NCI-H2029 (cell line): Measurements from ENCODE around the gene HHAT.
A peak's percentile ranks its signal among the peaks of the same experiment; 100 is the strongest.

Experiments
- DNase-seq: peaks from one replicate; lab custom pipeline; 2025; lab: John Stamatoyannopoulos, UW

The HHAT gene

GRCh38 chr1:210359255-210359654 lies 30.6 kb downstream of the HHAT start:
- no peak for DNase-seq

- no peak for DNase-seq
Measured at GRCh38 chr1:210360852-210361477, 32.3 kb downstream of the HHAT start.

- no peak for DNase-seq
Measured at GRCh38 chr1:210361665-210362064, 33.0 kb downstream of the HHAT start.

- DNase-seq, result no peak
Measured at GRCh38 chr1:210362526-210362925, 33.8 kb downstream of the HHAT start.

- DNase-seq, result no peak
Measured at GRCh38 chr1:210363119-210363518, 34.4 kb downstream of the HHAT start.

- DNase-seq, result no peak
Measured at GRCh38 chr1:210364479-210364878, 35.8 kb downstream of the HHAT start.

- no peak for DNase-seq
Measured at GRCh38 chr1:210366767-210367166, 38.1 kb downstream of the HHAT start.

GRCh38 chr1:210367566-210367965 lies 38.9 kb downstream of the HHAT start:
- no peak for DNase-seq

GRCh38 chr1:210369425-210369824 lies 40.7 kb downstream of the HHAT start:
- DNase-seq, result no peak

- DNase-seq, result no peak
Measured at GRCh38 chr1:210371916-210372315, 43.2 kb downstream of the HHAT start.

GRCh38 chr1:210372491-210372890 lies 43.8 kb downstream of the HHAT start:
- DNase-seq, result no peak

- no peak for DNase-seq
Measured at GRCh38 chr1:210372931-210373627, 44.4 kb downstream of the HHAT start.

GRCh38 chr1:210373628-210373877 lies 44.9 kb downstream of the HHAT start:
- no peak for DNase-seq

- DNase-seq, result peak; percentile 30
Measured at GRCh38 chr1:210373878-210374599, 45.3 kb downstream of the HHAT start.

GRCh38 chr1:210374600-210374953 lies 45.9 kb downstream of the HHAT start:
- no peak for DNase-seq

- DNase-seq, result no peak
Measured at GRCh38 chr1:210376836-210377372, 48.2 kb downstream of the HHAT start.

- no peak for DNase-seq
Measured at GRCh38 chr1:210377731-210378333, 49.1 kb downstream of the HHAT start.

- DNase-seq, result no peak
Measured at GRCh38 chr1:210378736-210379135, 50.0 kb downstream of the HHAT start.

- DNase-seq, result no peak
Measured at GRCh38 chr1:210381934-210382333, 53.2 kb downstream of the HHAT start.

- DNase-seq, result no peak
Measured at GRCh38 chr1:210384625-210385024, 55.9 kb downstream of the HHAT start.

GRCh38 chr1:210385228-210385627 lies 56.5 kb downstream of the HHAT start:
- no peak for DNase-seq

GRCh38 chr1:210394281-210394821 lies 65.6 kb downstream of the HHAT start:
- DNase-seq, result no peak

GRCh38 chr1:210396541-210396940 lies 67.8 kb downstream of the HHAT start:
- DNase-seq, result no peak
